Keratinocyte (primary cell): ENCODE measurements around the gene INSRR. TPM values are rescaled to one million over a fixed set of nuclear protein-coding genes. Genes with fewer than 3 reads are reported as not detected.

Experiments
- DNase-seq: peaks from one replicate; pipeline ENCODE4 v3.0.0-alpha.2; 2011; ENCODE audit warnings: low read depth, missing footprints, low spot score
- FAIRE-seq: peaks from 2 replicates; lab custom pipeline; 2011; peaks lifted over from hg19 to GRCh38; lab: Jason Lieb, UNC
- H2AFZ ChIP-seq: 2 replicates; pipeline ENCODE4 v1.6.0; 2012; ENCODE audit warnings: low read length, control low read depth, inconsistent platforms; ENCODE audit not compliant: control insufficient read depth
- H3K27ac ChIP-seq: 2 replicates; pipeline ENCODE4 v1.5.1; 2011; ENCODE audit warnings: low read length; ENCODE audit not compliant: control insufficient read depth, insufficient read depth
- H3K27me3 ChIP-seq: 3 replicates; pipeline ENCODE4 v1.6.0; 2011; ENCODE audit warnings: low read length; ENCODE audit not compliant: control insufficient read depth, insufficient read depth; ENCODE audit errors: extremely low read depth
- H3K36me3 ChIP-seq, 2 experiments: 2 replicates in 1 of 2; 3 replicates in 1 of 2; pipeline ENCODE4 v1.5.1; 2011; ENCODE audit warnings: low read length in 2 of 2, mild to moderate bottlenecking in 1 of 2; ENCODE audit not compliant: control insufficient read depth in 2 of 2, insufficient read depth in 2 of 2; ENCODE audit errors: extremely low read depth in 1 of 2
- H3K4me1 ChIP-seq: 3 replicates; pipeline ENCODE4 v1.5.1; 2011; ENCODE audit warnings: low read length; ENCODE audit not compliant: control insufficient read depth, insufficient read depth; ENCODE audit errors: extremely low read depth
- H3K4me2 ChIP-seq: 3 replicates; pipeline ENCODE4 v1.6.0; 2011; ENCODE audit warnings: low read depth, low read length; ENCODE audit not compliant: control insufficient read depth, insufficient read depth; ENCODE audit errors: extremely low read depth
- H3K4me3 ChIP-seq, 3 experiments: fragments of 200-600 bp in 1 of 3; sonication (generic) in 1 of 3; 2 replicates in 2 of 3; 3 replicates in 1 of 3; pipeline ENCODE4 v1.5.1; 2011 to 2016; ENCODE audit warnings: low read length in 3 of 3, mild to moderate bottlenecking in 3 of 3, control low read depth in 2 of 3, inconsistent platforms in 1 of 3, low read depth in 1 of 3, mixed read lengths in 1 of 3, mixed run types in 1 of 3, moderate library complexity in 1 of 3; ENCODE audit not compliant: control insufficient read depth in 2 of 3, insufficient read depth in 2 of 3; ENCODE audit errors: extremely low read depth in 1 of 3
- H3K79me2 ChIP-seq: 2 replicates; pipeline ENCODE4 v1.6.0; 2012; ENCODE audit warnings: low read length; ENCODE audit not compliant: control insufficient read depth, insufficient read depth
- H3K9ac ChIP-seq: 3 replicates; pipeline ENCODE4 v1.6.0; 2011; ENCODE audit warnings: low read length; ENCODE audit not compliant: control insufficient read depth, insufficient read depth; ENCODE audit errors: extremely low read depth
- H3K9me1 ChIP-seq: 3 replicates; pipeline ENCODE4 v1.6.0; 2011; ENCODE audit warnings: low read length; ENCODE audit not compliant: control insufficient read depth, insufficient read depth; ENCODE audit errors: extremely low read depth
- H3K9me3 ChIP-seq: 2 replicates; pipeline ENCODE4 v1.5.1; 2012; ENCODE audit warnings: low read depth, low read length; ENCODE audit not compliant: control insufficient read depth
- H4K20me1 ChIP-seq: 3 replicates; pipeline ENCODE4 v1.6.0; 2011; ENCODE audit warnings: low read length; ENCODE audit not compliant: control insufficient read depth, insufficient read depth; ENCODE audit errors: extremely low read depth
- CTCF ChIP-seq, 3 experiments: IDR thresholded peaks in 1 of 3; conservative IDR thresholded peaks in 1 of 3; optimal IDR thresholded peaks in 1 of 3; 2 replicates in 2 of 3; 3 replicates in 1 of 3; pipeline versions ENCODE3 to v1.5.1; 2011; ENCODE audit warnings: low read length in 3 of 3, mild to moderate bottlenecking in 3 of 3, moderate library complexity in 2 of 3, control low read depth in 1 of 3, inconsistent platforms in 1 of 3; ENCODE audit not compliant: insufficient read depth in 2 of 3; ENCODE audit errors: extremely low read depth in 1 of 3
- EZH2 ChIP-seq: IDR thresholded peaks from one replicate; pipeline ENCODE4 v1.6.1; 2012; ENCODE audit warnings: inconsistent platforms, mild to moderate bottlenecking, low read length, moderate library complexity
- dilution Hi-C: fragments of 300-500 bp; cut with MboI; formaldehyde crosslinking; loops from one replicate; pipeline ENCODE4 v1.7.0; 2020; ENCODE audit warnings: low sequenced_read_pairs; ENCODE audit not compliant: extremely low pct_ligation_motif_present
- polyA plus RNA-seq, 5 experiments: library from polyadenylated mRNA; depleted of rRNA in 3 of 5; stranded (reverse) in 3 of 5; stranded (forward) in 1 of 5; unstranded in 1 of 5; fragments of >200 nt; gene quantifications; 1 replicate in 1 of 5; 2 replicates in 3 of 5; 3 replicates in 1 of 5; pipeline versions ENCODE4 v1.2.1 to v1.2.3, GENCODE V29; 2011 to 2012; ENCODE audit warnings: missing spikeins in 2 of 5, low read depth in 1 of 5, low replicate concordance in 1 of 5

INSRR gene
- polyA plus RNA-seq, 1 donor (not counting 4 experiments of a cell fraction or from before 2014, with no cell fraction given): not detected

DNA sequence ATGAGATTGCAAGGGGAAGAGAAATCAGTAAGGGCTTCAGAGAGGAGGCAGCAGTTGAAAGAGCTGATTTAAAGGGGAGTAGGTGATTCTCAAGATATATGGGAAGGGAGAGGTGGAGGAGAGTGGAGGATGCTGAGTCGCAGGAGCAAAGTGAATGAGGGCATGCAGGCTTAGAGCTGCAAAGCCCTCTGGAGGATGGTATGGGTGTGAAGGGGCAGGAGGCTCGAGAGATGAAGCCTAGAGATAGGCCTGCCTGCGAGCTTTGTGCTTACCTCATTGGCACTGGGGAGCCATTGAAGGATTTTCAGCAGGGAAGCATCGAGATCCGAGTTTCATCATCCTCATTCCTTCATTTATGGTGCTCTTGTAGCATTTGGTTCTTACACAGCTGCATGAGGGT lies 26.5 kb downstream of the INSRR start:
- Histone ChIP-seq H3K27ac (no peak overlapping the region), H3K79me2 (no peaks in the 10 kb centered on the region), H3K4me2 (no peak overlapping the region), H2AFZ (no peak overlapping the region), H3K4me1 (no peaks in the 10 kb centered on the region), H3K9ac (no peak overlapping the region), H4K20me1 (no peaks in the 10 kb centered on the region), H3K36me3 (no peaks in the 10 kb centered on the region), H3K4me3 (no peak overlapping the region), H3K9me3 (no peaks in the 10 kb centered on the region), H3K9me1 (no peaks in the 10 kb centered on the region), H3K27me3 (peaks cover 39% of the 10 kb centered on the region)
- dilution Hi-C loops: no loop called here
- TF ChIP-seq CTCF (optimal IDR thresholded peaks at IDR 0.05 in 1 of 3, IDR thresholded peaks at IDR 0.05 in 1 of 3, conservative IDR thresholded peaks at IDR 0.05 in 1 of 3; ENCODE audit: extremely low read depth in 1 of 3, insufficient read depth in 2 of 3, low read length in 3 of 3): peak in 1 of 3 experiments; percentile 19
- no peak for TF ChIP-seq EZH2
- no peak for FAIRE-seq
- no peak for DNase-seq

DNA sequence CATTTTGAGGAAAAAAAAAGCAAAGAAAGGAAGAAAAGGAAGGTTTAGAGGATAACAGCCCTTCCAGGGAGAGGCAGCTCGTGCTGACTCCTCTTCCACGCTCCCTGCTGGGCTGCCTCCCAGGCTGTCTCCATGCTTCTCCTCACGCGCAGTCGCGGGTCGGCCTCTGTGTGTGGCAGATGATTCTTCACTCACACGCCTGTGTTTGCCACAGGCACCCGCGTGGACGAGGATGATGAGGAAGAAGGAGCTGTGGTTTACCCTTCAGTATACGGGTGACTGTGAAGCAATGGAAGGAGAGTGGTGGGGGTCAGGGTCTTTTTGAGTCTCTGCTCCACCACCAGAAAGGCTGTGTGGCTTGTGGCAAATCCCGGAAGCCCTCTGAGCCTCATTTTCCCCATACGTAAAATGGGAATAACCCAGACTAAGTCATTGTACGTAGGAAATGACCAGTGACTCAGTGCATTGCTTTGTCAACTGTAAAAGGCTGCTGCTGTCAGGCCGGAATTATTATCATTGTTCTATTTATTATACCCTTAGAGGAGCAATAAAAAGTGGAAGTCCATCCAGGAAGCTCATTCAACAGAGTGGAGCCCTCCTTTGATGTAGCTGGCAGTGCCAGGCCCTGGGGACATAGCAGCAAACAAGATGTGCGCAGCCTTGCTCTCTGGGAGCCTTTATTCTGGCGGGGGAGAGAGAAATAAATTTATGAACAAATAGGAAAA lies 30.4 kb downstream of the INSRR start:
- no peaks in the 10 kb centered on the region for H3K9me1 ChIP-seq
- no peak overlapping the region for H3K9ac ChIP-seq
- no peak overlapping the region for H3K4me2 ChIP-seq
- dilution Hi-C loops: no loop called here
- no peaks in the 10 kb centered on the region for H3K79me2 ChIP-seq
- FAIRE-seq (no peak), DNase-seq (no peak)
- no peak overlapping the region for H2AFZ ChIP-seq
- H3K27me3 ChIP-seq: peaks cover 13% of the 10 kb centered on the region
- no peak for TF ChIP-seq CTCF (optimal IDR thresholded peaks at IDR 0.05 in 1 of 3, IDR thresholded peaks at IDR 0.05 in 1 of 3, conservative IDR thresholded peaks at IDR 0.05 in 1 of 3; ENCODE audit: extremely low read depth in 1 of 3, insufficient read depth in 2 of 3, low read length in 3 of 3)
- TF ChIP-seq EZH2: no peak
- no peak overlapping the region for H3K4me3 ChIP-seq
- no peaks in the 10 kb centered on the region for H3K4me1 ChIP-seq
- H3K36me3 ChIP-seq: no peaks in the 10 kb centered on the region
- no peaks in the 10 kb centered on the region for H4K20me1 ChIP-seq
- H3K27ac ChIP-seq: no peak overlapping the region
- no peaks in the 10 kb centered on the region for H3K9me3 ChIP-seq
